GM18526 (cell line): ENCODE measurements around the gene CRHR1.

Source experiments
- POLR2A ChIP-seq: IDR thresholded peaks from 3 replicates; pipeline ENCODE4 v1.6.1; 2011; ENCODE audit not compliant: insufficient read length; ENCODE audit errors: extremely low read depth

The CRHR1 gene

DNA sequence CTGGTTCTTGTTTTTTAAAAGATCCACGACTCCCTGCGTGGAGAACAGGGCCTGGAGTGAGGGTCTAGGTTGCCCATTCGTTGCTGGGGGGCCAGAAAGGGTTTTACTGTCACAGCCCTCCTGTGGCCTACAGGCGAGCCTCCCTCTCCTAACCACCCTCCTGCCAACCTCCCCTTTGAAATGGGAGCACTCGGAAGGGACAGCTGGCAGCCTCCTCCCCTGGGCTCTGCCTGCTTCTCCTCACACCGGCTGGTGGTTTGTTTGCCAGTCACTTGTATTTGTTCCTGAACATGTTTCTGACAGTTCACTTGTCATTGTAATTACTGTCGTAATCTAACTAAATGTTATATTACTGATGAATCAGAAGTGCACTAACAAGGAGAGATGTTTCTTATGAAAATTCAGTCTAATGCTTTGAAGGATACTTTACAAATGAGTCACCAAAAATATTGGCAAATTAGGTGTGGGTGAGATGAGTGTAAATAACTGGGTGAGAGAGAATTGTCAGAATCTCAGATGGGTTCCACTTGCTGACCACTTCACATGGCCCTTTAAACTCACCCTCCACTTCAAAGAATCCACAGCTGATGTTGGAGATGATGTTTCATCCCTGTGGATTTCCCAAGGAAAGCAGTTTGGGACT lies 57.9 kb downstream of the CRHR1 start:
- no peak for TF ChIP-seq POLR2A

DNA sequence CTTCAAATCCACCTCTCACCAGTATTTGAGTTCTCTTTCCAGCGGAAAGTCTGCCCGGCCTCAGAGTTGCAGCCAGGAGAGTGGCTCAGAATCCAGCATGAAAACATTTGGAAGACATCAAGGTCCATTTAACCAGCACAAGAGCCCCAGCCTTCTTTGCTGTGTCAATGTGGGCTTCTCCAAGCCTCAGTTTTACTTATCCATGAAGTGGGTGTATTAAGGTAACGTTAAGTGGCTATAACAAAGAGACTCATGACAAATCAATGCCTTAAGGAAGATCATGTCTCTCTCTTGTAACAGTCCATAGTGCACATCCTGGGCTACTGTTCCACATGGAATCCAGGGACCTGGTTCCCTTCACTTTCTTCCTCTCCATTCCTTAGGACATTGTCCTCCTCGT lies 59.6 kb downstream of the CRHR1 start:
- no peak for TF ChIP-seq POLR2A

GRCh38 chr17:45844695-45845375 lies 60.7 kb downstream of the CRHR1 start, which contains the start of gene SPPL2C:
Gene SPPL2C, plus strand, starts transcription at chr17:45844881. Its CDS starts 26 bp downstream, at chr17:45844907.
- no peak for TF ChIP-seq POLR2A

DNA sequence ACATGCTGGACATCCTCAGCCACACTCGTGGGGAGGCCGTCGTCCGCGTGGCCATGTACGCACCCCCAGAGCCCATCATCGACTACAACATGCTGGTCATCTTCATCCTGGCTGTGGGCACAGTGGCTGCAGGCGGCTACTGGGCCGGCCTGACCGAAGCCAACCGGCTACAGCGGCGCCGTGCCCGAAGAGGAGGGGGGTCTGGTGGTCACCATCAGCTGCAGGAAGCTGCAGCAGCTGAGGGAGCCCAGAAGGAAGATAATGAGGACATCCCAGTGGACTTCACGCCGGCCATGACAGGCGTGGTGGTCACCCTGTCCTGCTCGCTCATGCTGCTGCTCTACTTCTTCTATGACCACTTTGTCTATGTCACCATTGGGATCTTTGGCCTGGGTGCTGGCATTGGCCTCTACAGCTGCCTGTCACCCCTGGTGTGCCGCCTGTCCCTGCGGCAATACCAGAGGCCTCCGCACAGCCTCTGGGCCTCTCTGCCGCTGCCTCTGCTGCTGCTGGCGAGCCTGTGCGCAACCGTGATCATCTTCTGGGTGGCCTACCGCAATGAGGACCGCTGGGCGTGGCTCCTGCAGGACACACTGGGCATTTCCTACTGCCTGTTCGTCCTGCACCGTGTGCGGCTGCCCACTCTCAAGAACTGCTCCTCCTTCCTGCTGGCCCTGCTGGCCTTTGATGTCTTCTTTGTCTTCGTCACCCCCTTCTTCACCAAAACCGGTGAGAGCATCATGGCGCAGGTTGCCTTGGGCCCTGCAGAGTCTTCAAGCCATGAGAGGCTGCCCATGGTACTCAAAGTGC lies 61.5 kb downstream of the CRHR1 start:
- no peak for TF ChIP-seq POLR2A

GRCh38 chr17:45846223-45846622 lies 62.1 kb downstream of the CRHR1 start:
- TF ChIP-seq POLR2A = no peak

DNA sequence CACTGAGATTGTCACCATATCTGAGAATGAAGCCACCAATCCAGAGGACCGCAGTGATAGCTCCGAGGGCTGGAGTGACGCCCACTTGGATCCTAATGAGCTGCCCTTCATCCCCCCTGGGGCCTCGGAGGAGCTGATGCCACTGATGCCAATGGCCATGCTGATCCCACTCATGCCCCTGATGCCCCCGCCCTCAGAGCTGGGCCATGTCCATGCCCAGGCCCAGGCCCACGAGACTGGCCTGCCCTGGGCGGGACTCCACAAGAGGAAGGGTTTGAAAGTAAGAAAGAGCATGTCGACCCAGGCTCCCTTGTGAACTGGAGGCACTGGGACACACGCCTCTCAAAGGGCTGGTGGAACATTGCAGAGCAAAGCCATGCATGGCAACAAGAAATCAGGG lies 62.5 kb downstream of the CRHR1 start:
- no peak for TF ChIP-seq POLR2A

DNA sequence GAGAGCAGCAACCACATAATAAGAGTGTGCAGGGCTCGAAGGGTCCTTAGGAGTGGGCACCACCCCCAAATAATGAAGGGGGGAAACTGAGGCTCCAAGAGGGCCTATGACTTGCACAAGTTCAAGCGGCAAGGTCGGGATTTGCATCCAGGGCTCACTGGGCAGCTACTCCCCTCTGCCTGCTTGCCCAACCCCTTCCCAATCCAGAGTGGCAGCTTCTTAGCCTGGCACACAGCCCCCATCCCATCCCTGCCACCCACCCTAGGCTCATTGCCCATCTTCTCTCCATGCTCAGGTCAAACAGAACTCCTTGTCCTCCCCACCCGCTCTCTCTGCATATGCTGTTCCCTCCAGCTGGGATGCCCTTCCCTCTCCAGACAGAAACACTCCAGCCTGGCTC lies 63.0 kb downstream of the CRHR1 start:
- no peak for TF ChIP-seq POLR2A

GRCh38 chr17:45847747-45848146 lies 63.6 kb downstream of the CRHR1 start:
- TF ChIP-seq POLR2A = no peak

GRCh38 chr17:45848405-45848804 lies 64.3 kb downstream of the CRHR1 start:
- TF ChIP-seq POLR2A = no peak

GRCh38 chr17:45848868-45849535 lies 64.9 kb downstream of the CRHR1 start:
- TF ChIP-seq POLR2A = no peak

GRCh38 chr17:45849536-45849990 lies 65.4 kb downstream of the CRHR1 start:
- no peak for TF ChIP-seq POLR2A

- no peak for TF ChIP-seq POLR2A
Measured at GRCh38 chr17:45850011-45850410, 65.9 kb downstream of the CRHR1 start.

- TF ChIP-seq POLR2A = no peak
Measured at GRCh38 chr17:45850468-45850867, 66.3 kb downstream of the CRHR1 start.

- TF ChIP-seq POLR2A = no peak
Measured at GRCh38 chr17:45851022-45851421, 66.9 kb downstream of the CRHR1 start.

DNA sequence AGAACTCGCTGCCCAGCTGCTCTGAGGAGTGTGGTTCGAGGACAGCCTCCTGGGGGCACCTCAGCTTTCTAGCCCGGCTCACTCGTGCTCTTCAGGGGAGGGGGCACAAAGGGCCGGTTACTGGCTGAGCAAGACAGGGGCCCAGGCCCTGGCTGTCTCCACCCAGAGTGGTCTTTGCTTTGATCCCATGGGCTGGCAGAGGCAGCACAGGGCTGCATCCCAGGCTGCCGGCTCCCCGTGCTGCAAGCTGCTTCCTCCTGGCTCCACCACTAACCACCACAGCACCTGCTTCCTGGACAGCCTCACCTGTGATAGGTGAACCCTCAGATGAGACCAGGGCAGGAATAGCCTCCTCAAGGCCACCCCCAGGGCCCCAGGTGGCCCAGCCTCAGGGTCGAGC lies 67.3 kb downstream of the CRHR1 start:
- TF ChIP-seq POLR2A = no peak
